ENCODE results near the gene DCAF6. TPM values are rescaled to one million over a fixed set of nuclear protein-coding genes. Genes with fewer than 3 reads are reported as not detected.
A peak's percentile ranks its signal among the peaks of the same experiment; 100 is the strongest.

The DCAF6 gene
- total RNA-seq, 3 donors from 2014 or later (not counting 1 experiment from before 2014, with no cell fraction given) = 21.8 to 31.8 (median 27.8) TPM

DNA sequence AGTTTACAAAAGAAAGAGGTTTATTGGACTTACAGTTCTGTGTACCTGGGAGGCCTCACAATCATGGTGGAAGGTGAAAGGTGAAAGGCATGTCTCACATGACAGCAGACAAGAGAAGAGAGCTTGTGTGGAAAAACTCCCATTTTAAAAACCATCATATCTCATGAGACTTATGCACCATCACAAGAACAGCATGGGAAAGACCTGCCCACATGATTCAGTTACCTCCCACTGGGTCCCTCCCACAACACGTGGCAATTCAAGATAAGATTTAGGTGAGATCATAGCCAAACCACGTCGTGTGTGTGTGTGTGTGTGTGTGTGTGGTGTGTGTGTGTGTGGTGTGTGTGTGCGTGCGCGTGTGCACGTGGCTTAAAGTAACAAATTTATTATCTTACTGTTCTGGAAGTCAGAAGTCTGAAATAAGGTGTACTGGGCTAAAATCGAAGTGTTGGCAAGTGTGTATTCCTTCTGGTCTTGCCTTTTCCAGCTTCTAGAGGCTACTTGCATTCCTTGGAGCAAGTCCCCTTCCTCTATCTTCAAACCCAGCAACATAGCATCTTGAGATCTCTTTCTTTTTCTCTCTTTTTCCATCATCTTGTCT, 48.5 kb downstream of the DCAF6 start:
- WGBS (ENCODE audit: insufficient coverage) = 66% methylated on average over 8 of the region's 8 CpGs
- Mint-ChIP-seq H3K9me3 (no peaks in the 10 kb centered on the region), H3K36me3 (no peaks in the 10 kb centered on the region), H3K27me3 (ENCODE audit: low read depth in 2 of 2) (no peaks in the 10 kb centered on the region), H3K4me3 (no peak overlapping the region), H3K4me1 (peaks cover 12 to 28% of the 10 kb centered on the region in 2 donors), H3K27ac (no peak overlapping the region)
- intact Hi-C loops (cut with micrococcal nuclease) = no loop called here
- Histone ChIP-seq H3K9me3 (ENCODE audit: control insufficient read depth, insufficient read depth, low read length) (no peaks in the 10 kb centered on the region), H3K27ac (ENCODE audit: low read length) (no peak overlapping the region), H3K27me3 (ENCODE audit: control insufficient read depth, insufficient read depth, low read length) (no peaks in the 10 kb centered on the region), H3K36me3 (ENCODE audit: control insufficient read depth, insufficient read depth, low read length) (peaks cover 12% of the 10 kb centered on the region), H3K4me3 (ENCODE audit: low read length) (no peak overlapping the region), H3K4me1 (ENCODE audit: control insufficient read depth, insufficient read depth, low read length) (no peaks in the 10 kb centered on the region)
- ATAC-seq (no peak), DNase-seq (peak in 1 of 2 donors; percentile 4)
- TF ChIP-seq, protein P1, sequence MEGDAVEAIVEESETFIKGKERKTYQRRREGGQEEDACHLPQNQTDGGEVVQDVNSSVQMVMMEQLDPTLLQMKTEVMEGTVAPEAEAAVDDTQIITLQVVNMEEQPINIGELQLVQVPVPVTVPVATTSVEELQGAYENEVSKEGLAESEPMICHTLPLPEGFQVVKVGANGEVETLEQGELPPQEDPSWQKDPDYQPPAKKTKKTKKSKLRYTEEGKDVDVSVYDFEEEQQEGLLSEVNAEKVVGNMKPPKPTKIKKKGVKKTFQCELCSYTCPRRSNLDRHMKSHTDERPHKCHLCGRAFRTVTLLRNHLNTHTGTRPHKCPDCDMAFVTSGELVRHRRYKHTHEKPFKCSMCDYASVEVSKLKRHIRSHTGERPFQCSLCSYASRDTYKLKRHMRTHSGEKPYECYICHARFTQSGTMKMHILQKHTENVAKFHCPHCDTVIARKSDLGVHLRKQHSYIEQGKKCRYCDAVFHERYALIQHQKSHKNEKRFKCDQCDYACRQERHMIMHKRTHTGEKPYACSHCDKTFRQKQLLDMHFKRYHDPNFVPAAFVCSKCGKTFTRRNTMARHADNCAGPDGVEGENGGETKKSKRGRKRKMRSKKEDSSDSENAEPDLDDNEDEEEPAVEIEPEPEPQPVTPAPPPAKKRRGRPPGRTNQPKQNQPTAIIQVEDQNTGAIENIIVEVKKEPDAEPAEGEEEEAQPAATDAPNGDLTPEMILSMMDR (IDR thresholded peaks at IDR 0.05) = no peak

DNA sequence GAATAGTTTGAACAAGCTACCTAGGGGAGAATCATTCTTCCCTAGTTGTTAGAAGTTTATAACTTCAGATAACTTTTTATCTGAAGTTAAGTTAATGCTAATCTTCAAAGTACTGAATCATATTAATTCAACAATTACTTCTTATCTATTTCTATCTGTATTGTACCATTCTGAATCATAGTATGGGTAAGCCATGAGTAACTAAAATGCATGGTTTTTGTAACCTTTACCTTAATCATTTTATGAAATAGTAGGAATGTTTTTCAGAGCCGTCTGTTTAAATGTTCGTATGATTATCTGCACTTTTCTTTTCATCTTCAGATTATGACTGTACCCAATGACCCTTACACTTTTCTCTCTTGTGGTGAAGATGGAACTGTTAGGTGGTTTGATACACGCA, 50.7 kb downstream of the DCAF6 start:
- no peak overlapping the region for H3K4me3 Mint-ChIP-seq
- Histone ChIP-seq H3K4me1 (ENCODE audit: control insufficient read depth, insufficient read depth, low read length) (no peaks in the 10 kb centered on the region), H3K4me3 (ENCODE audit: low read length) (no peak overlapping the region), H3K36me3 (ENCODE audit: control insufficient read depth, insufficient read depth, low read length) (peaks cover 16% of the 10 kb centered on the region), H3K27me3 (ENCODE audit: control insufficient read depth, insufficient read depth, low read length) (no peaks in the 10 kb centered on the region), H3K9me3 (ENCODE audit: control insufficient read depth, insufficient read depth, low read length) (no peaks in the 10 kb centered on the region), H3K27ac (ENCODE audit: low read length) (no peak overlapping the region)
- ATAC-seq (no peak), DNase-seq (no peak)
- H3K27me3 Mint-ChIP-seq (ENCODE audit: low read depth in 2 of 2) = no peaks in the 10 kb centered on the region
- WGBS (ENCODE audit: insufficient coverage) = no CpG with 5 or more reads among the region's 3 CpGs
- H3K36me3 Mint-ChIP-seq = no peaks in the 10 kb centered on the region
- no peak overlapping the region for H3K27ac Mint-ChIP-seq
- TF ChIP-seq, protein P1 (IDR thresholded peaks at IDR 0.05) = no peak
- intact Hi-C loops (cut with micrococcal nuclease) = no loop called here
- no peaks in the 10 kb centered on the region for H3K9me3 Mint-ChIP-seq
- peaks cover 12 to 18% of the 10 kb centered on the region in 2 donors for H3K4me1 Mint-ChIP-seq

DNA sequence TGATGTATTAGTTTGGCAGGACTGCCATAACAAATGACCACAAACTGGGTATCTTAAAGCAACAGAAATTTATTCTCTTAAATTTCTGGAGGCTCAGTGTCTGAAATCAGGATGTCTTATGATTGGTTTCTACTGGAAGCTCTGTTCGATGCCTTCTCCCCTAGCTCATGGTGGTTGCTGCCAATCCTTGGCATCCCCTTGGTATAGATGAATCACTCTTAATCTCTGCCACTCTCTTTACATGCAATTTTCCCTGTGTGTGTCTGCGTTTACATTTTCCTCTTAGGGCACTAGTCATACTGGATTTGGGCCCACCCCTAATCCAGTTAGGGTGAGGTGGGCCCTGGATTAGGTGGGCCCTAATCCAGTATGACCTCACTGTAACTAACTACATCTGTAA, 55.1 kb downstream of the DCAF6 start:
- TF ChIP-seq, protein P1 (IDR thresholded peaks at IDR 0.05) = no peak

DNA sequence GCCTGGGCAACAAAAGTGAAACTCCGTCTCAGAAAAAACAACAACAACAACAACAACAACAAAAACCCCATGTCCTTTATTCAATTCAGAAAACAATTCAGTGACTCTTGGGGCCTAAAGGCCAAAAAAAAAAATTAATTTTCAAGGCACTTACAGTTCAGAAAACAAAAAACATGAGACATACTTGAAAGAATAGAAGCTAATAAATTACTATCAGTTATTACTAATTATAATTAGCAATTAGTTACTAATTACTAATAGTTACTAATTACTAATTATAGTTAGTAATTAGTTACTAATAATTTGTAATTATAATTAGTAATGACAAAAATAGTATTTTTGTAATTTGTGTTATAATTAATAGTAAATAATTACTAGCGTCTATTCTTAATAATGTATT, 57.2 kb downstream of the DCAF6 start:
- H3K27me3 ChIP-seq (ENCODE audit: control insufficient read depth, insufficient read depth, low read length) = no peaks in the 10 kb centered on the region
- no peak overlapping the region for H3K4me3 Mint-ChIP-seq
- H3K27ac Mint-ChIP-seq = no peak overlapping the region
- H3K36me3 Mint-ChIP-seq = no peaks in the 10 kb centered on the region
- no peaks in the 10 kb centered on the region for H3K4me1 ChIP-seq (ENCODE audit: control insufficient read depth, insufficient read depth, low read length)
- no peak overlapping the region for H3K27ac ChIP-seq (ENCODE audit: low read length)
- H3K9me3 Mint-ChIP-seq = no peaks in the 10 kb centered on the region
- WGBS (ENCODE audit: insufficient coverage) = 64% methylated on average over 1 of the region's 2 CpGs
- H3K9me3 ChIP-seq (ENCODE audit: control insufficient read depth, insufficient read depth, low read length) = no peaks in the 10 kb centered on the region
- H3K27me3 Mint-ChIP-seq (ENCODE audit: low read depth in 2 of 2) = no peaks in the 10 kb centered on the region
- H3K36me3 ChIP-seq (ENCODE audit: control insufficient read depth, insufficient read depth, low read length) = peaks cover 22% of the 10 kb centered on the region
- H3K4me1 Mint-ChIP-seq = peaks cover 0 to 3% of the 10 kb centered on the region in 2 donors
- DNase-seq (no peak), ATAC-seq (no peak)
- H3K4me3 ChIP-seq (ENCODE audit: low read length) = no peak overlapping the region
- intact Hi-C loops (cut with micrococcal nuclease) = no loop called here
- TF ChIP-seq, protein P1 (IDR thresholded peaks at IDR 0.05) = no peak

More for the DNA sequence above, 55.1 kb downstream of the DCAF6 start:
- DNase-seq = no peak
- Histone ChIP-seq H3K36me3 (ENCODE audit: control insufficient read depth, insufficient read depth, low read length) (peaks cover 22% of the 10 kb centered on the region), H3K4me1 (ENCODE audit: control insufficient read depth, insufficient read depth, low read length) (no peaks in the 10 kb centered on the region), H3K4me3 (ENCODE audit: low read length) (no peak overlapping the region), H3K27me3 (ENCODE audit: control insufficient read depth, insufficient read depth, low read length) (no peaks in the 10 kb centered on the region), H3K27ac (ENCODE audit: low read length) (no peak overlapping the region), H3K9me3 (ENCODE audit: control insufficient read depth, insufficient read depth, low read length) (no peaks in the 10 kb centered on the region)
- intact Hi-C loops (cut with micrococcal nuclease) = no loop called here
- WGBS (ENCODE audit: insufficient coverage) = 94% methylated on average over 1 of the region's 2 CpGs
- Mint-ChIP-seq H3K36me3 (no peaks in the 10 kb centered on the region), H3K27ac (no peak overlapping the region), H3K4me3 (no peak overlapping the region), H3K27me3 (ENCODE audit: low read depth in 2 of 2) (no peaks in the 10 kb centered on the region), H3K4me1 (no peaks in the 10 kb centered on the region), H3K9me3 (no peaks in the 10 kb centered on the region)
- no peak for ATAC-seq
